GM11168 (cell line): Measurements from ENCODE around the gene CKS1B.

ENCODE experiments used
- in situ Hi-C: fragments of 300-500 bp; cut with MboI; formaldehyde crosslinking; loops from one replicate; pipeline ENCODE4 v1.12.0; 2022; ENCODE audit warnings: low sequenced_read_pairs; ENCODE audit not compliant: unreplicated experiment

The CKS1B gene

DNA sequence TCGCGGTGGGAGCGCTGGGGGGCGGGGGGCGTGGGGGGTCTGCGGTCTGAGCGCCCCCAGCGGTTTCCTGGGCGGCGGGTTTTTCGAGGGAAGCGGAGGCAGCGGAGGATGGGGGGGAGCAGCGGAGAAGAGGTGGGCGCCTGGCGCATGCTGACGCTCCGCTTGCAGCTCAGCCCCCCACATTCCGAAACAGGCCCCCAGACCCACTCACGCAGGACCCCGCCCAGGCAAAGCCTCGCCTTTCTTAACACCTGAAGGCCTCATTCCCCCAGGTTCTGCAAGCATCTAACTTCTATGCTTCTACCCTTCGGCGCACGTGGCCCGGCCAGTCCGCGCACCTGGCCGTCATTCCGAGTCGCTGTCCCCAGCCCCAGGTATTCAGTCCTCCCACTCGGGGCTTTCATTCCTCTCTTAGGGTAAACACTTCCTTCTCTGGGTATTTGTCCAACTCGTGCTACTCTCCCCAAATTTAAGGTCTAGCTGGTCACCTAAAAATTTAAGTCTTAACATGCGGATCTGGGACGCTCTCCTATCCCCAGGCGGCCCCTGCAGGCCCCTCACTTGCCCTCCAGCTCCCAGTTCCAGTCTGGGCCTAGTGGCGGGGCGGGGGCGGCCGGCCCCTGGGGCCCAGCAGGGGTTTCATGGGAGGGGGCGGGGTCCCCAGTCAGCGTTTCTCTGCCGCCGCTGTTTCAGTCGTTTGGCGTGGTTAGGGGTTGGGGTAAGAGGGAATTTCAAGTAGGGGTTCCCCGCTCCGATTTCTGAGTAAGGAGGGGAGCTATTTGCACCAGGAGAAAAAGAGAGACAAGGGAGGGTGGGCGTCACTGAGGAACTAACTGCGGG lies 25.3 kb downstream of the CKS1B start:
- in situ Hi-C loops, result no loop called here

DNA sequence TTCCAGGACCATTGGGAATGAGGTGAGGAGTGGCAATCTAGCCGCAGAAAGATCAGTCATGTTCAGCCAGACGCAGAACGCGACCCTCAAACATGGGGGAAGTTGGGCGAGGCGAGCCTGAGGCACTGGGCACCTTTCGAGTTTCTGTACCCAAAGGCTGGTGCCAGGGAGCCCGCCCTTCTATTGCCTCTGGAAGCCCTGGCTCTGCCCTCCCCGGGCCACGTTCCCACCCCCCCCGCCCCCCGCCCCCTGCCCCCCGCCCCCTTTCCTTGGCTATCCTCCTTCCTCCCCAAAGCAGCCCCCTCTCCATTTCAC lies 25.9 kb downstream of the CKS1B start:
- in situ Hi-C loops, result no loop called here

DNA sequence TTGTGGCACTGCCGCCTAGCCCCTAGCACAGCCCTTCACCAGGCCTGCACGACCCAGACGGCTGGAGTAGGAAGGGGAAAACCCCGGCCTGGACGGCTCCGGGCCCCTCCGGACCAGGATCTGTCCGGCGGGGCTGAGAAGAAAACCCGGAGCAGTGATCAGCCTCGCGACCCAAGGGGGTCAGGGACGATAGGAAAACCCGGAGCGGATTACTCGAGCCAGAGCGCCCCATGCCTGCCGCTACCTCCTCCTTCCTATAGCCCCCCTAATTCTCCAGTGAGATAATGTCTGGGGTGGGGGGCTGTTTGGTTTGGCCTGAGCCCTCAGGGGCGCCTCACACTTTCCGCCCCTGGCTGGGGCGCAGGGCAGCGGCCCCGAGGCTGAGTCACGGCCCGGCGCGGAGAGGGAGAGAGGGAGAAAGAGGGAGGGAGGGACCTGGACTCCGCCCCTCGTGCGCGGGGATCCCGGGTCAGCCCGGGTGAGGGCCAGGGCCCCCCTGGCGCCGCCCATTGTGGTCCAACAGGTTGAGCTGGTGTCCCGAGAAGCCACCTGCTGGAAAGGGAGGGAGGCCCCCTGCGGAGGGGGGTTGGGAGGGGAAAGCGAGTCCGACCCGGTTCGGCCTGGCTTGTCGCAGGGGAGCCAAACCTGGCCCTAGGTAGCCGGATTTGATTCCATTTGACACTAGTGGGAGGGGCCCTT lies 26.4 kb downstream of the CKS1B start:
- in situ Hi-C loops, result no loop called here

DNA sequence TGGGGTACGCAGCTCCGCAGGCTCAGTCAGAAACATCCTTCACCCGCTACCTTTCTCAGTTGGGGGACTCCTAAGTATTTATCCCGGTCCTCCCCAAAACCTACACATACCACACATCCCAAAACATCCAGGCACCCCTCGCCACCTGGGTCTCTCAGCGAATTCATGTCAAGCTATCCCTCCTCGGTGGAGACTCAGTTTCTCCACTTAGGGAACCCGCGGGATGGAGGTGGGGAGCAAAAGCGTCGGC lies 26.9 kb downstream of the CKS1B start:
- in situ Hi-C loops, result no loop called here

DNA sequence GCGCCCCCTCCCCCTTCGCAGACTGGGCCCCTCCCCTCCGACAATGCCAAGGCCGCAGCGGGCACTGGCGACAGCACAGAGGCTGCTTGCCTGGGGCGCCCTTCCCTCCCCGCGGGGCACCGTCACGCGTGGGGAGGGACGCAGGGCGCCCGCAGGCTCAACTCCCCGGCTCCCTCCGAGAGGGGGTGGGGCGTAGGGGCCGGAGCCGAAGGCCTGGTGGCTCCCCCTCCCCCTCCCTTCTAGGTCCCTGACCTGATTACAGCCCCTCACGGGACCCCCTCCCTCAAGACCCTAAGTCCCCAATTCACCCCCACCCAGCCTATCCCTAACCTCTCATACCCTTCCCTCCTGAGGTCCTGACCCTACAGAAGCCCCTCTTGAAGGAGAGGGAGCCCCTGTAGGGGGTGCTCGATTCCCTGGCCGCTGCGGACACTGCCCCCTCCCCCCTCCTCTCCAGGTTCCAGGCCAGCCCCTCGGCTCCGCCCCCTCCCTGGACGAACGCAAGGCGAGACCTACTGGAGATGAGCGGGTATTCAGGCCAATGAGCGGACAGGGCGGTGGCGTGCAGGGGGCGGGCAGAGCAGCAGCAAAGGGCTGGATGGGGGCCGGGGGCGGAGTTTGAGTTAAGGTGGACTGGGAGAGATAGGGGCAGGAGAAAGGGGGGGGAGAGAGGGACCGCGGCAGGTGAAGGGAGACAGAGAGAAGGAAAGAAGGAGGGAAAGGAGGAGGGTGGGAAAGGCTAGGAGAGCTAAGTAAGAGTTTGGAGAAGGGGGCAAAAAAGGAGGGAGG lies 27.4 kb downstream of the CKS1B start:
- in situ Hi-C loops, result no loop called here

DNA sequence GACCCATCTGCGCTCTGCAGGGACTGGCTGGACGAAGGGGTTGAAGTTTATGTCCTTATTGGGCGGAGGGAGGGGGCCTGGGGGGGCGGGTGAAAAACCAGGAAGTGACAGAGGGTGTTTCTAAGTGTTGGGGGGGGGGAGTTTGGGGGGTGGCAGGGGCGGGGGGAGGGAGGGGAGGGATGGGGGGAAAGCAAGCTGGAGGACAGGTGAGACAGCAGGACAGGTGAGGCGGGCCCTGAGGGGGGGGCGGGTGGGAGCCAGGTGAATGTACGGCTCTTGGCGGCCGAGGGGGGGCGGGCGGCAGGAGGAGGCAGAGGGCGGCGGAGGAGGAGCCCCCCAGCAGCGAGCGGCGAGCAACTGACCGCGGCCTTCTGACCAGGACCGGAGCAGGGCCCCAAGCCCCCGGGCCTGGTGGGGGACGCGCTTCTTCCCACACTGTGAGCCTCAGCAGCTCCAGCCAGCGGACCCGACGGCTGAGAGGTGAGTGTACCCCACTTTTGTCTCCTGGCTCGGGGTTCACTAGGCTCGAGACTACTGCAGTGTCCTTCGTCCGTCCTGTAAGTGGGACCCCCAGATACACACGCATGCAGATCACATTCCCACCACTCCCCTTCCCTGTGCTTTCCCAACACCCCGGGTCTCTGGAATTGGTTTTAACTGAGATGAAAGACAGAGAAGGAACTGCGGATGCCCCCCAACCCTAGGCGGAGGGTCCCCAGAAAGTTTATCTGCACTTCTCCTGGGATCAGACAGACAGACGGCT lies 28.2 kb downstream of the CKS1B start, which contains the start of gene ZBTB7B:
Gene ZBTB7B (plus strand): TSS at position 339 of the 763 bp plus-strand sequence. CDS start 11,859 bp downstream, outside the sequence.
- in situ Hi-C loops, result no loop called here

DNA sequence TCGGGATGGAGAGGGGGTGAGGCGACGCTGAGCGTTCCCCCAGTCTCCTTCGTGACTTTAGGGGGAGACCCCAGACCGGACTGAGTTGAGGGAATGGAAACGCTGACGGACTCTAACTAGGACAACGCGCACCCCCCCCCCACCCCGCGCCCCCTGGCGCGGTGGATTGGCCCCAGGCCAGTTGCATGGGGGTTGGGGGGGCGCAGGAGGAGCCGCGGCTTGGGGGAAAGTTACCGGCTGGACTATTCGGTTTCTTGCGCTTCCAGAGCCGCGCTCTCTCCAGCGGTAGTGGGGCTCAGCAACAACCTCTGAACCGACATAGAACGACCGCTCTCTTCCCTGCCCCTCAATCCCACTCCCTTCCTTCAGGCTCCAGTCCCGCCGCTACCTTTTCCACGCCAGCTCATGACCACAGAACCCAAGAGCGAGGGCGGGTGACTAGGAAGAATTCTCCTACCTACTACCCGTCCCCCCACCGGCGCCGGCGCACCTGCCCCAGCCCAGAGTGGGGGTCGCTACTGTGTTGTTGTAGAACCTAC lies 28.8 kb downstream of the CKS1B start:
- in situ Hi-C loops, result no loop called here

DNA sequence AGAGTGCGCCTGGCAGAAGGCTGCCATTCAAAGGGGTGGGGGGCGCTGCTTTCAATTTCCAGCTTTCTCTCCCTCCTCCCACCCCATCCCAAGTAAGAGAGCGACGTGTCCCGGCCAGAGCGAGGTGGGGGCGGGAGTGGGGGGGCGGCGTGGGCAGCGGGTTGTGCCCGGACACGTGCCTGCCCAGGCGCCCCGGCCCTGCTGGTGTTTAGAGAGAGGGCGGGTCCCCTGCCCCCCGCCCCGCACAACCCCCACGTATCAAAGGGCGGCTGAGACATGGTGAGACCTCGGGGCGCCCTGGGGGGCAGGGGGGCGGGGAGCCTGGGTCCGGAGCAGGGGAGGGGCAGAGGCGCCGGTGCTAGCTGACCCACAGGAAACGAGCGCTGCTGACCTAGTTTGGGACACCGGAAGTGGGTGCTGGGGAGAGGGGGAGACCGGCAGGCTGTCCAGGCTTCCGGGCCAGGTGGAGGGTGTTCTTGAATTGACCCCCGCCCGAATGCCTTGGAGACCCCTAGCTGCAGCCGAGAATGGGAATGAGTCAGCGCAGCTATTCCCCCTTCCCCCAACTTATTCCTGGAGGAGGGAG lies 29.4 kb downstream of the CKS1B start:
- in situ Hi-C loops, result no loop called here

DNA sequence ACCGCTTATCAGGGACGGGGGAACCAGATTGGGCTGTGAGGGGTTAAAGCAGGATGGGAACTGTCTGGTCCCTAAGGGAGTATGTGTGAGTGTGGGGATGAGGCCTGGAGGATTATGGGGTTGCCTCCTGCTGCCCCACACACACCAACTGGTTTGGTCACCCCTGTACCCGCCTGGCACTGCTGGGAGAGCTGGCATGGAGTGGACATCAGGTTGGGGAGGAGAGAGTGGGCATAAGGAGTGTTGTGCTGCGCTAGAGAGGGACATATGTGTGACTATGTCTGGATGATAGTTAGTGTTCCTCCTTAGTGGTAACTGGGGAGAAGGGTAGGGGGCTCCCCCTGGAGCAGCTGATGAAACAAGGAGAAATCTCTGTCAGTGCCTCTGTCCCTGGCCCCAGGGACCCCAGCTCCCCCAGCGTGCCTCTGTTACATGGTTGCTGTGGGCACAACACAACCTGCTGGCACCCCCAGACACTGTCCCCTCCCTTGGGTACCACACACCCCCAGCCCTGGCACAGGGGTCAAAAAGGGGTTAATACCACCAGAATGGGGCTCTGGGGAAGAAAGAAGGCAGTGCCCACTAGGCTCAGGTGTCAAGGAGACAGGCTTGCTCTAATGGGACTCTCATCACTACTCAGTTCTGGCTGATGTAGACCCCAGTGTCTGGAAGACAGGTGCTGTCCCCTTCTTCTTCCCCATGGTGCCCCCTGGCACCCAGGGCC lies 30.0 kb downstream of the CKS1B start:
- in situ Hi-C loops, result no loop called here

DNA sequence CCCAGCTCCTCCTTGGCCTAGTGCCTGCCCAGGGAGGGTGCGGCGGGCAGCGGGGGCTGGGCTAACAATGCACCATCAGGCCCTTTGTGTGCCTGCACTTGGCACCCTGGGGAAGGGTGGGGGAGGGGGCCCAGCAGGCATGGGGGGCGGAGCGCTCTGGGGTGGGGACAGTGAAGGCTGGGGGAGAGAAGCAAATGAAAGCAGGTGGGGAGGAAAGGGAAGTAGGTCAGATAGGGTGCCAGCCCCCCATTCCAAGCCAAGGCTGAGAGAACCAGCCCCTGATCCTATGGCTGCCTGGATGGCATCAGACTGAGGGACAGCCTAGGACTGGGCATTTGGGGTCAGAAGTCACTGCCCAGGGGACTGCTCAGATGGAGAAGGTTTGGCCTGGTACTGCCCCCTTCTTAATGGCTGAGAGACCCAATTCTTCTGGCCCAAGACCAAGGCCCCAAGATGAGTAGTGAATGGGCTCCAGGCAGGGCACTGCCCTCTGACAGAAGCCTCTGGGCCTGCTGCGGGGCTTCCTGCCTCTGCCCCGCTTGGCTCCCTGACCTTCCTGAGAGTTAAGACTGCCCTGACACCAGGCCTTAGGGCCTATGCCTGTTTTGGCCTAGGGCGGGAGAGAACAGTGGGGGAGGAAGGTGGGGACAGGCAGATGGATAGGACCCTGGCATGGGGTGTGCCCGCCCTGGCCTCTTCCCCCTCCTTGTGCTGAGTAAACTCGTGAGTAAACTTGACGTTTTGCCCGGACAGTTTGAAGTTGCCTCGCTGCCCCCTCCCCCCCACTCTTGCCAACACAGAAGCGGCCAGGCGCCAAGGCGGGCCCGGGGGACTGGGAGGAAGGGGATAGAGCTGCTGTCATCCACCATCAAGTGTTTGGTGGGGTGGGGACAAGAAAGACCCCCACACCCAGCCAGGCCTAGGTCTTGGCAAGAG lies 30.9 kb downstream of the CKS1B start:
- in situ Hi-C loops, result no loop called here

DNA sequence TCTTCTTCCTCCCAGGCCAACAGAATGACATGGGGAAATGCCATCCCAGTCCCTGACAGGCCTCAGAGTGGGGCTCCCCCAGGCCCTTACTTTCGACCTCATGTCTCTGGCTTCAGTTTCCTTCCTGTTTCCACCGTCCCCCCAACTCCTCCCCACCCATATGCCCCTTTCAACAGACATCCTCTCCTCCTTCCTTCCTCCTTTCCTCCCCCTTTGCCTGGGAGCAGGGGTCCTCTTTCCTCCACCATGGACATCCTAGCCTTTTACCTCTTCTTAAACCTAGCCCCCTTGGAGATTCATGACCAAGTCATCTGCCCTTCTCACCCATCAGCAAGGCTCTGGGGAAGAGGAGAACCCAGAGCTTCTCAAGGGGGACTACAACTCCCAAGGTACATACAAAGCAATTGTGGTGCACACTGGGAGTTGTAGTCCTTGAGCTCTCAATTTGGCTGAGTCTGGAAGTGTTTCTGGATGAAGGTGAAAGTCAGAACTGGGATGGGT lies 32.2 kb downstream of the CKS1B start:
- in situ Hi-C loops, result no loop called here

DNA sequence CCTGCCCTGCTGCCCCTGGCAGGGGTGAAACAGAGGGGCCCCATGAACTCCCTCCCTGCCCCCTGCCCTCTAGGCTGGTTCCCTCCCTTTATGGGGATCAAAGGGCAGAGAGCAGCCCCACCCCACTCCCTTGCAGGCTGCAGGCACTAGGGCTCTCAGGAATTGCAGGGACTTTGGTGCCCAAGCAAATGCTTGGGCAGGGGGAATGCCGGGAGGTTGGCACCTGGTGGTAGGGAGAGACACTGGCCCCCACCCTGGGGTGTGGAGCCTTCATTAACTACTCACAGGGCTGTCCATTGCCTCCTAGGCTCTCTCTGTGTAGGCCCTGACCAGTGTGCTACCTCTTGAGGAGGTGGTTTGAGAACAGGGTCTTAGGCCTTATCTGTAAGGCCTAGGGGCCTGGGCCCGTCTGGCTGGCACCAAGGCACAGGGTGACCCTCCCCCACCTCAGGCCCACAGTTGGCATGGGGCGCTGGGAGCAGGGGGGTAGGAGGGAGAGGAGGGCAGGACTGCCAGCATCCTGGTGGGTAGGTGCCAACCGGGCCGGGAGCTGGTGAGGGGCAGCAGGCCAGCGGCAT lies 32.9 kb downstream of the CKS1B start:
- in situ Hi-C loops, result no loop called here

DNA sequence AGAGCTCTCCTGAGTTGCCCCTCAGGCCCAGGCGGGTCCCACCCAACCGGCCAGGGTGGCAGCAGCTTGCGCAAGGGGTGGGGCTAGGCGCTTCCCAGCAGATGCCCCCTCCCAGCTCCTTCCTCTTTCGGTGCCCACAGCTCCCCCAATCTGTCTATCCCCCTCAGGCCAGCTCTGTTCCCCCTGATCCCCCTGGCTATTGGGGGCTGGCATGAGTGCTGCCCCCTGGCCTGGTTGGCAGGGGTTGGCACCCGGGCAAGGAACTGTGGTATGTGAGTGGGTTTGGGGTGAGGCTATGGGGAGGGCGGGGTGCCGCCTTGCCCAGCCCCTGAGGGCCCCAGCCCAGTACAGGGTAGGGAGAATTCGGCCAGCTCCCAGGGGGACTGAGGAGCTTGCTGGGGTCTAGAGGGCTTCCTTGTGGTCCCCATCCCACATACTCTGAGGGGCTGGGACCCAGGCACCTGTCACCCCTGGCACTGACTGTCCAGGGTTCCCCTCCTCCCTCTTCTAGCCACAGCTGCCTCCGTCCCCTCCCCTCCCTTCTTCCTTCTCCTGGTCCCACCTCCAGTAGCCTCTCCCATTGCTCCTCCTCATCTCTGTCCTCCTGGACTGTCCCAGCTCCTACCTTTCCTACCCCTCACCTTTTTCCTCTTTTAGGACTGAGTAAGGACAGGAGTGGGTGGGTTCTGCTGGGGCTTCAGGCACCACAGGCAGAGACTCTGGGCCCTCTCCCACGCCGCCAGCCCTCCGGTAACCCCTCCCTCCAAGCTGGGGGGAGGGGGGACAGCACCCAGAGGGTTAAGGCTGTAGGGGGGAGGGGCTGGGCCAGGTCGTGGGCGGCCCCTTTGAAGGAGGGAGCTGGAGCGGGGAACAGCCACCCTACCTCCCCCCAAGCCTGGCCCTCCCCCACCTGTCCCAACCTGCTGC lies 33.8 kb downstream of the CKS1B start:
- in situ Hi-C loops, result no loop called here

DNA sequence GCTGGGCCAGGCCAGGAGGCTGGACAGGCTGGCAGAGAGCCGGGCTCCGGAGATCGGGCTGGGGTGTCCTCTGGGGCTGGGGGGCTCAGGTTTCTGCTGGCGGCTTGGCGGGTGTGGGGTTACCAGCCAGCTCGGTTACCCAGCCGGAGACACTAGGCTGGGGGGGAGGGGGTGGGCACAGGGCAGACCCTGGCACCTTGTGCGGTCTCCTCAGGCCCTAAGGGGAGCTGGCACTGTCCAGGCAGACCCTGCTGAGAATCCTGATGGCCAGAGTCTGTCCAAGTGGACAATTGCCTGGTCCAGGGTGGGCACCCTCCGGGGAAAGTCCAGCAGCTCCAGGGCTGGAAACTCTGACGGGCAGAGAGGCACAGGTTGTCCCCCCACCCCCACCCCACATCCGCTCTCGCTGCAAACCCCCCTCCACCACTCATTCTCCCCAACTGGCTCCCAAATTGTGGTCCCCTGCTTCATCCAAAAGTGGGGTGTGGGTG lies 34.8 kb downstream of the CKS1B start:
- in situ Hi-C loops, result no loop called here

DNA sequence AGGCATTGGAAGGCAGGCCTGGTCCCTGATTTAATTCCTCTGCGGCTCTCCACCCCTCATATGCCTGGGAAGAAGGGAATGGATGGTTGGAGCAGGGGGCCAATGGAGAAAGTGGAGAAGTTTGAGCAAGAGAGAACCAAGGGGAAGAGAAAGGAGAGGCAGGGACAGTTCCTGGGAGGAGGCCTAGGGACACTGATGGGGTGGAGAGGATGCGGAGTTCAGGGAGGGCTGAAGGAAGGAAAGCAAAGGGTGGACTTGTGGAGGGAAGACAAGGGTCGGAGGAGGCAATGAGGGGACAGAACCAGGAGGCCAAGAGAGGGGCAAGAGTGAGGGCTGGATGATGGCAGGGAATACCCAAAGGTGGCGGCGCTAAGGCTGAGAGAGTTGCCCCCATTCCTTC lies 35.3 kb downstream of the CKS1B start:
- in situ Hi-C loops, result no loop called here

DNA sequence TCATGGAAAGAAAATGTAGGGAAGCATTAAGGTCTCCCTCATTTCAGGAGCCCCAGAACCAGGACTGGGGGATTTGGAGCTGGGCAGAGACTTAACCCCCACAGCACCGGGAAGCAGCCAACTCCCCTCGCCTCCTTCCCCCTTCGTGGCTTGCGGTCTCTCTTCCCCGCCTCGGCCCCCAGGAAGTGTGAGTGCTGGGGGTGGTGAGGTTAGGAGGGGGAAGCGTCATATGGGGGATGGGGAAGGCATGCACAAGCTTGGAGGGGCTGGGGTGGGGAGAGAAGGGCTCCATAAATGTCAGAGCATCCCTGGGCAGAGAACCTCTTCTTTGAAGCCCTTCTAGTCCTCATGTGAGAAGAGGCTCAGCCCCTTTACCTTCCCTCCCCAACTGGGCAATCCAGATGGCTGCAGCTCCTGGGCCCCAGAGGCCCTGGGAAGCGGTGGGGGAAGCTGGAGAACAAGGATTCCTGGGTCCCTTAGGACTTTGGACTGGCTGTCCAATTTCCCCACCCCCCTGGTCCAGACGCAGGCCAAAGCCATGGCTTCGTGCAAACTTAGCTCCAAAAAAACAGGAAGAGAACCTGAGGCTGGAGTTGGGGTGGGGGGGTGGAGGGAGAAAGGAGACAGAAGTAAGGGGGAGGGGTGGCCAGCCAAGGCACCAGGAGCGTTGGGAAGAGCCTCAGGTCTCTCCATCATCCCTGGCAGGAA lies 35.9 kb downstream of the CKS1B start:
- in situ Hi-C loops, result no loop called here
